GM10847 (cell line): ENCODE measurements around the gene CNGA3.

Experiments
- POLR2A ChIP-seq: IDR thresholded peaks from 2 replicates; pipeline ENCODE4 v1.6.1; 2011; ENCODE audit not compliant: insufficient read length; ENCODE audit errors: extremely low read depth

CNGA3 gene

GRCh38 chr2:98346311-98347236 is at the start of gene CNGA3:
TSS of gene CNGA3 (plus strand) at chr2:98346456. CDS start at chr2:98369976, 23,520 bp downstream.
- no peak for TF ChIP-seq POLR2A

DNA sequence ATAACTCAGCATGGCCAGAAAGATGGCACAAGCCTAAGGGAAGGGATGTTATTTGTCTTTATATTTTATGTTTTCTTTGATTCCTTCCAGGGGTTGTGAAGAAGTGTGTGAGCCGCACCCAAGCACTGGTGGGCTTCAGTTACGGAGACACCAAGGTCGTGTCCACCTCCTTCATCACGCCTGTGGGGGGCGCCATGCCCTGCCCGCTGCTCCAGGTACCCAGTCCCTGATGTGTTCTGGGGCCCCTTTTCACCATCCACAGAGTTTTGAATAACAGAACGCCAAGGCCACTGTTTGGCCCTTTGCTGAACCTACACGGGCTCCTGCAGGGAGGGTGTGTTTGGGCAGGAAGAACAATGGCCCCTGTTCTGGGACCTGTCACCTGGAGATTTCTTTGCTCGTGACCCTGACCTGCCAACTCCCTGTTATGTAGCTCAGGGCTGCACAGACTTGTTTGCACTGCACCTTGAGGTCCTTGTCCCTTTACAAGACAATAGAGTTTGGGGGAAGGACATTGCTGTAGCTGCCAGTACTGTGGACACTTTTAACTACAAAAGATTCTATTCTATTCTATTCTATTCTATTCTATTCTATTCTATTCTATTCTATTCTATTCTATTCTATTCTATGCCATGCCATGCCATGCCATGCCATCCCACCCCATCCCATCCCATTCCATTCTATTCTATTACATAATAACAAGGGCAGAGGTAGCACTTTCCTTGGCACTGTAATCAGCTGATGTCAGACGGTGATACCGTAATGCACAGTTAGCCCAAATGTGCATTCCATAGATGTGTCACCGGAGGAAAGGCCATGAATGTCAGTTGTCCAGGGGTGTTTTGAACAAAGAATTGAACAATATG is 48.2 kb upstream of the CNGA3 start:
- TF ChIP-seq POLR2A: no peak

DNA sequence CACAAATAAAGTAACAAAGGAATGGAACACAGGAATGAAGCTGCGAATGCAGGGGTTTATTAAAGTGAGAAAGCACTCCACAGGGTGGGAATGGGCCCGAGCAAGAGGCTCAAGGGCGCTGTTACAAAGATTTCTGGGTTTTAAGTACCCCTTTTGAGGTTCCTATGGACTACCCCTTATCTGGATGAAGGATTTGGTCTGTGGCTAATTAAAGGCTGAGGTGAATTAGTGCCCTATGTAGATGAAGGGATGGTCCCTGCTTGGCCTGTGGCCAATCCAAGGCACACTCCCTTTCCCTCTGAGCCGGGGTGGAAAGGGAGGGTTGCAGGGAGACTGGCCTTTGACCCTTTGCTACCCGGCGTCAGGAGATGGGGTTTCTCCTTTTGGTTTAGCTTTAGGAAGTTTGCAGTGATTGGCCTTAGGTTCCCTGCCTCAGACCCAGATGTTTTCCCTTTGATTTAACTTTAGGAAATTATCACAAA is 47.5 kb upstream of the CNGA3 start:
- no peak for TF ChIP-seq POLR2A

DNA sequence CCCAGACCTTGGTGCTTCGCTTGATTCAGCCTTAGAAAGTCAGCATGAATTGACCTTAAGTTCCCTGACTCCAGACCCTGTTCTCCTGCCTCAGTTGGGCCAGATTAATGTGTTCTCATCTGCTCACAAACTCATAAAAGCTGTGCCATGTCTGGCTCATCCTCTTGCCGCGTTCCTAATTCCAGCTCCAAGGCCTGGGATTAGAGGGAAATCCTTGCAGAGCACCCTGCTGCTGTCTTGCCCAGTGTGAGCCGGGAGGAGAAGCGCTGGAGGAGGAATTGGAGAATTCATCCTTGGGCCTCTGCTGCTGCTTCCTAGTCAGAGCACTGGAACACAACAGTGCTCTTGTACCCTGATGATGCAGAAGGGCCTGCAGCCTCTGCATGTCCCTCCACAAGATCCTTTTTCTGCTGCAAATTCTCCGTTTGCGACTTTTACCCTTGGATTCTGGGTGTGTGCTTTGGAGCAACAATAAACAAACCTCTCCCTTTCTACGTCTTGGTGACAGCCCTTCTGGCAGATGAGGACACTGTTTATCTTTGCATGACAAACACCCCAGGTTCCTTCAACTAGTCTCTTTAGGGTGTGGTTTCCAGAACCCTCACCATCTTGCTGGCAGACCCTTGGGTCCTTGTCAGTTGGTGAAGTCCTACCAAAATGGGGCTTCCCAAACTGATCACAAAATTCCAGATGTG is 46.9 kb upstream of the CNGA3 start:
- no peak for TF ChIP-seq POLR2A

DNA sequence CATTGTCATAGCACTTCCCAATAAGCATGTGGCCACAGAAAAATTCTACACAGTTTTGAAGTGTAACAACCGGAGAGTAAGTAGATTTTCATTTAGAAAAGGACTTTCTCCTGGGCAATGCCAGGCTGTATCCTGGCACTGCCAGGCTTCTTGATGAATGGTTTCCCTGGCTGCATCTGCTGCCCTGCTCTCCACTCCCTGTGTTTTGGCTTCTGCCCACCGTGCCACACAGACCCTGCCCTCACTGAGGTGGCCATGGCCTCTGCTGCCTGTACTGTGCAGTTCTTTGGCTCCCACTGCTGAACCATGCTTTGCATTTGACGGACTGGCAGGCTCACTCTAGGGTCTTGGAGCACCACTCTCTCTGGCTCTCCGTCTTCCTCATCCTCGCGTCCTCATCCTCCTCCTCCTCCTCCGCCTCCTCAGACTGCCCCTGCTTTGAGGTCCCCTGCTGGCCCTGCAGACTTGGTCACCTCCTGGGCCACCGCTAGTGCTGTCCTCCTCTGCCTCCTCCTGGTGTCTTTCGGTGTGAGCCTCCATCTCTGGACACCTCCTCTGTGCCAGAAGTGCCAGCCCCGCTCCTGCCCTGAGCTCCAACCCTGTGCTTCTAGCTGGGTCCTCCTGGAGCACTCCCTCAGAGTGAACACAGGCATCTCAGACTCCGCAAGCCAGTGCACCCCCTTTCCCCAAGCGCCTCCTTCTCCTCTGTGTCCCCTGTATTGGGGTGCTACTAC is 45.9 kb upstream of the CNGA3 start:
- no peak for TF ChIP-seq POLR2A

GRCh38 chr2:98301469-98301868 is 44.8 kb upstream of the CNGA3 start:
- no peak for TF ChIP-seq POLR2A

GRCh38 chr2:98308068-98308467 is 38.2 kb upstream of the CNGA3 start:
- TF ChIP-seq POLR2A: no peak

DNA sequence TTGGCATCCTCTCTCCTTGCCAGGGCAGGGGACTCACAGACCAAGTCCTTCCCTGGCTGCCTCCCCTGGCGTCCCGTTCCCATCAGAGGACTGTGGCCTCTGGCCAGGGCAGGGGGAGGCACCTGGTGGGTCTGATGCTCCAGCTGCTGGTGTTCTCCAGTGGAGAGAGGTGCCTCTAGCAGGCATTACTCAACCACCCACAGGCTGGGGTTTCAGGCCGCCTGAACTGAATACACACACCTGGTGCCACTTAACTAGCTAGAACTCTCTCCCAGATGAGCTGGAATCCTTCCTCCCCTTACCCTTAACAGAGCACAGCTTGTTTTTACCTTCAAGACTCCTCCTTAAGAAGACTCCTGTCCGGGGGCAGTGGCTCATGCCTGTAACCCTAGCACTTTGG is 37.7 kb upstream of the CNGA3 start:
- TF ChIP-seq POLR2A: no peak

- no peak for TF ChIP-seq POLR2A
Observed at GRCh38 chr2:98309580-98309979, 36.7 kb upstream of the CNGA3 start.

DNA sequence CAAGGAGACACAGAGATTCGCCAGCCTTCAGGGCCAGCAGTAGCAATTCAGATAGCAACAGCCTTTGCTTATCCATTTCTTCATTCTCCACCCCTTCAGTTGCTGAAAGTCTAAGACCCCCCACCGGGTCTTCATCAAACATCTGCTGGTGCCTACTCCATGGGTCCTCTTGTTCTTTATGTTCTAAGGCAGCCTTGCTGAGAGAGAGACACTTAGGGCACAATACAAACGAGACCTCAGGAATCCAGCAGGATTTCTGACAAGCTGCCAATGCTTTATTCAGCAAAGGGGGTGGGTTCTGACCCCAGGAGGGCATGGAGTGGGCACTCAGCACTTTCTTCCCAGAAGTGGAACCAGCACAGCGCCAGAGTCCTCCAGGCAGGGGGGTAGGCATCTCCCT is 36.2 kb upstream of the CNGA3 start:
- no peak for TF ChIP-seq POLR2A

- no peak for TF ChIP-seq POLR2A
Observed at GRCh38 chr2:98311090-98311489, 35.2 kb upstream of the CNGA3 start.

DNA sequence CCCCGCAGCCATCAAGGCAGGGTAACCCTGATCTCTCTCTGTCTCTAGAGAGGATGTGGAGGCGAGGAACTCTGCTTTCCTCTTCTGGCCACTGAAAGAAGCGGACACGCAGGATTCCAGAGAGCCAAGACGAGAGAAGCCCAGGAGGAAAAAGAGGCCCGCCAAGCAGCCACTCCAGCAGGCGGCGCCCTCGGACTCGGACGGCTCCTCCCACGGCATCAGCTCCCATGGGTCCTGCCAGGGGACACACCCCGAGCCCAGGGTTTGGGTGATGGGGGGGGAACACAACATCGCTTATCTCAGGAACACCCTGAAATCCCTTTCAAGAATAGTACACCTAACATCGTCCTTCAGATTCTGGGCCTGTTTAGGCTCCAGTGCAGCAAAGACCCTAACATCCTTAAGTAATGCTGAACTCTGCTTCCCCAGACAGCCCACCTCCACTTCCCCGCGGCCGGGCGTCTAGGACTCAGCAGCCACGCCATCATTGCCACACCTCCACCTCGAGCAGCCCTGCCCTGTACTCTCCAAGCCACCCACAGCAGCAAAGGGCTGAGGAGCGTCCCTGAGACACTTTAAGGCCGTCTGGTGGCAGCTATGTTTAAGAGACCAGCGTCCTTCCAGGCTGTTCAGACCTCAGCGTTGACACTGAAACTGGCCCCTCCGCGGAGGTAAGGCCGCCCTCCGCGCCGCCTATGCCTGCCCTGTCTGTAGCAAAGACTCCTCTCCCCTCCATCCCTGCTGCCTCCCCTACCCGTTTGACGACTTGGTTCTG is 34.3 kb upstream of the CNGA3 start:
- TF ChIP-seq POLR2A: no peak

- no peak for TF ChIP-seq POLR2A
Observed at GRCh38 chr2:98313492-98314250, 32.6 kb upstream of the CNGA3 start.

GRCh38 chr2:98314251-98314650 is 32.0 kb upstream of the CNGA3 start:
- no peak for TF ChIP-seq POLR2A

DNA sequence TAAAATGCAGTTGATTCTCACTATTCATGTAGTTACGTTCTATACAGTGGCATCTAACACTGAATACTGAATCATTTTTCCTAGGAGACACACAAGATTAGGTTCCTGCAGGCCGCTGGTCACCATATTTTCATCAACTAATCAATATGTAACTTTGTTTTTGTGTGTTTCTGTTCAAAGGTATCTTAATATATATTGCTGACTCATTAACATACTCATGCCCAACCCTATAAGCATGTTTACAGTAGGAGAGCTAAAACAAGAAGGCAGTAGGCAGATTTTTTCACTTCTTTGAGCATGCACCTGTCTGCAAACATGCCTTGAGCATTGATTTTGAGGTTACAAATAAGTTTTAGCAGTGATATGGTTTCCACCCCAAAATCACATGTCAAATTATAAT is 30.3 kb upstream of the CNGA3 start:
- TF ChIP-seq POLR2A: no peak
